SK-N-SH treated with all-trans-retinoic acid at 6 μM for 48 hours (cell line): Measurements from ENCODE around the gene ACOXL.

Experiments used
- ATAC-seq: fragments of 200-7000 bp; cut with Tn5 transposase; 3 replicates; pipeline ENCODE4 v1.9.1; 2020; ENCODE audit warnings: mild to moderate bottlenecking, moderate library complexity
- ARNTL ChIP-seq: fragments of 450-650 bp; formaldehyde crosslinking; IDR thresholded peaks from 2 replicates; pipeline ENCODE4 v1.5.0; 2020; ENCODE audit warnings: low read depth, mild to moderate bottlenecking, moderate library complexity, borderline replicate concordance
- CREB5 ChIP-seq: fragments of 250-450 bp; sonication (Bioruptor Pico); IDR thresholded peaks from 2 replicates; pipeline ENCODE4 v1.5.1; 2020; ENCODE audit warnings: low read depth, mild to moderate bottlenecking, moderate library complexity
- CSRNP3 ChIP-seq: fragments of 250-450 bp; sonication (Bioruptor Pico); IDR thresholded peaks from 2 replicates; pipeline ENCODE4 v1.5.1; 2021; ENCODE audit warnings: mild to moderate bottlenecking, moderate library complexity
- ESRRG ChIP-seq: fragments of 250-450 bp; sonication (Bioruptor Pico); IDR thresholded peaks from 2 replicates; pipeline ENCODE4 v1.6.1; 2021; ENCODE audit warnings: mild to moderate bottlenecking
- GLIS3 ChIP-seq: fragments of 250-450 bp; sonication (Bioruptor Pico); IDR thresholded peaks from 2 replicates; pipeline ENCODE4 v1.5.0; 2020; ENCODE audit warnings: mild to moderate bottlenecking, moderate library complexity
- ISL1 ChIP-seq: fragments of 250-450 bp; sonication (Bioruptor Pico); IDR thresholded peaks from 2 replicates; pipeline ENCODE4 v2.1.2; 2022; ENCODE audit warnings: mild to moderate bottlenecking, moderate library complexity
- OSR1 ChIP-seq: fragments of 250-450 bp; sonication (Bioruptor Pico); IDR thresholded peaks from 2 replicates; pipeline ENCODE4 v1.8.0; 2022; ENCODE audit warnings: moderate library complexity, mild to moderate bottlenecking, inconsistent platforms
- PATZ1 ChIP-seq: fragments of 250-450 bp; sonication (Bioruptor Pico); IDR thresholded peaks from 2 replicates; pipeline ENCODE4 v1.8.0; 2020; ENCODE audit warnings: mild to moderate bottlenecking, moderate library complexity, borderline replicate concordance
- POU6F1 ChIP-seq: fragments of 250-450 bp; sonication (Bioruptor Pico); IDR thresholded peaks from 2 replicates; pipeline ENCODE4 v1.8.0; 2021; ENCODE audit warnings: low read depth, mild to moderate bottlenecking, moderate library complexity, borderline replicate concordance
- RARB ChIP-seq: fragments of 250-450 bp; sonication (Bioruptor Pico); IDR thresholded peaks from 2 replicates; pipeline ENCODE4 v1.8.0; 2021; ENCODE audit warnings: mild to moderate bottlenecking, moderate library complexity
- SNAI2 ChIP-seq: fragments of 250-450 bp; sonication (Bioruptor Pico); IDR thresholded peaks from 2 replicates; pipeline ENCODE4 v1.5.0; 2020; ENCODE audit warnings: mild to moderate bottlenecking, moderate library complexity
- TCF4 ChIP-seq: fragments of 250-450 bp; sonication (Bioruptor Pico); IDR thresholded peaks from 2 replicates; pipeline ENCODE4 v1.8.0; 2021; ENCODE audit warnings: mild to moderate bottlenecking, moderate library complexity, borderline replicate concordance
- TOX ChIP-seq: fragments of 250-450 bp; sonication (Bioruptor Pico); IDR thresholded peaks from 2 replicates; pipeline ENCODE4 v1.8.0; 2021; ENCODE audit warnings: mild to moderate bottlenecking, moderate library complexity, borderline replicate concordance
- TSHZ2 ChIP-seq: fragments of 250-450 bp; sonication (Bioruptor Pico); IDR thresholded peaks from 2 replicates; pipeline ENCODE4 v1.5.0; 2020; ENCODE audit warnings: mild to moderate bottlenecking, moderate library complexity
- ZFP3 ChIP-seq: fragments of 250-450 bp; sonication (Bioruptor Pico); IDR thresholded peaks from 2 replicates; pipeline ENCODE4 v1.5.0; 2020; ENCODE audit warnings: mild to moderate bottlenecking, moderate library complexity
- ZFP30 ChIP-seq: fragments of 450-650 bp; formaldehyde crosslinking; IDR thresholded peaks from 2 replicates; pipeline ENCODE4 v1.5.0; 2022; ENCODE audit warnings: mild to moderate bottlenecking, moderate library complexity
- ZNF565 ChIP-seq: fragments of 450-650 bp; formaldehyde crosslinking; conservative IDR thresholded peaks from 2 replicates; pipeline ENCODE4 v1.5.0; 2020; ENCODE audit warnings: low read depth, mild to moderate bottlenecking, moderate library complexity
- ZNF70 ChIP-seq: fragments of 450-650 bp; formaldehyde crosslinking; IDR thresholded peaks from 2 replicates; pipeline ENCODE4 v1.5.0; 2020; ENCODE audit warnings: mild to moderate bottlenecking, moderate library complexity
- ZNF8 ChIP-seq: fragments of 450-650 bp; formaldehyde crosslinking; IDR thresholded peaks from 2 replicates; pipeline ENCODE4 v1.5.0; 2020; ENCODE audit warnings: mild to moderate bottlenecking, moderate library complexity

The ACOXL gene

GRCh38 chr2:110876167-110876999, 144.0 kb downstream of the ACOXL start:
- ATAC-seq, result no peak
- TF ChIP-seq RARB, result no peak
- TF ChIP-seq ZNF8, result no peak
- no peak for TF ChIP-seq ISL1 (CRISPR knock-in tag)
- no peak for TF ChIP-seq PATZ1
- TF ChIP-seq, all 23 proteins: peak for 0

GRCh38 chr2:110877031-110877827, 144.9 kb downstream of the ACOXL start:
- TF ChIP-seq CREB5 (no peak), ESRRG (CRISPR knock-in tag) (no peak), RARB (no peak), TOX (CRISPR knock-in tag) (no peak), TSHZ2 (CRISPR knock-in tag) (no peak), TCF4 (CRISPR knock-in tag) (no peak), CSRNP3 (CRISPR knock-in tag) (no peak), POU6F1 (CRISPR knock-in tag) (no peak), ARNTL (CRISPR knock-in tag) (no peak), ZFP30 (no peak), ZFP3 (CRISPR knock-in tag) (no peak), ZNF8 (no peak), PATZ1 (no peak), OSR1 (CRISPR knock-in tag) (no peak), SNAI2 (no peak), ZNF70 (CRISPR knock-in tag) (no peak), ISL1 (CRISPR knock-in tag) (no peak), ZNF565 (CRISPR knock-in tag) (no peak), GLIS3 (CRISPR knock-in tag) (no peak)
- no peak for ATAC-seq
